Uterus (tissue), 4 donors: ENCODE measurements around the gene TUG1. TPM values are rescaled to one million over a fixed set of nuclear protein-coding genes. Genes with fewer than 3 reads are reported as not detected.

Source experiments
- DNase-seq, 2 donors: peaks; one replicate each; pipeline ENCODE4 v3.0.0-alpha.2; 2019 to 2020
- H3K27ac ChIP-seq, 2 donors: fragments of 200-600 bp; sonication (generic); 1 replicate in 1 of 2; 2 replicates in 1 of 2; pipeline ENCODE4 v1.5.1; 2016 to 2018
- H3K27me3 ChIP-seq, 2 donors: fragments of 200-600 bp; sonication (generic); one replicate each; pipeline ENCODE4 v1.5.1; 2018 to 2019; ENCODE audit warnings: control low read depth in 1 of 2
- H3K36me3 ChIP-seq, 2 donors: fragments of 200-600 bp; sonication (generic); one replicate each; pipeline ENCODE4 v1.5.1; 2019; ENCODE audit warnings: control low read depth in 1 of 2
- H3K4me1 ChIP-seq, 2 donors: fragments of 200-600 bp; sonication (generic); one replicate each; pipeline ENCODE4 v1.5.1; 2018 to 2019; ENCODE audit warnings: control low read depth in 1 of 2
- H3K4me3 ChIP-seq, 2 donors: fragments of 200-600 bp; sonication (generic); 1 replicate in 1 of 2; 2 replicates in 1 of 2; pipeline ENCODE4 v1.5.1; 2018 to 2019; ENCODE audit warnings: mild to moderate bottlenecking in 1 of 2
- H3K9me3 ChIP-seq, 2 donors: fragments of 200-600 bp; sonication (generic); one replicate each; pipeline ENCODE4 v1.5.1; 2019; ENCODE audit warnings: control low read depth in 1 of 2
- POLR2A ChIP-seq, 2 donors: fragments of 450-650 bp; IDR thresholded peaks; one replicate each; pipeline ENCODE4 v1.6.1; 2016; ENCODE audit warnings: antibody characterized with exemption in 2 of 2, mild to moderate bottlenecking in 1 of 2, moderate library complexity in 1 of 2
- intact Hi-C: fragments of 100-400 bp; cut with DNase I; formaldehyde crosslinking; loops from one replicate; pipeline ENCODE4 v1.15.1; 2023; ENCODE audit warnings: low total_unique reads
- total RNA-seq, 4 donors: library from RNA; depleted of rRNA in 3 of 4; stranded (reverse); fragments of >200 nt in 3 of 4; gene quantifications; one replicate each; pipeline versions ENCODE4 v1.1.0 to v1.2.4, GENCODE V29; 2014 to 2023
- TF ChIP-seq, protein P1 (sequence below), 4 experiments: fragments of 200-600 bp in 2 of 4; fragments of 450-650 bp in 2 of 4; sonication (generic) in 2 of 4; IDR thresholded peaks; one replicate each; pipeline ENCODE4 v1.5.1; 2016 to 2019; ENCODE audit warnings: antibody characterized with exemption in 4 of 4, mild to moderate bottlenecking in 2 of 4, moderate library complexity in 1 of 4
- donor health status: DM: yes; HTN: yes; CAD: no.

Gene TUG1
- total RNA-seq, 4 donors from 2014 or later: 61.2 to 130 (median 116) TPM

DNA sequence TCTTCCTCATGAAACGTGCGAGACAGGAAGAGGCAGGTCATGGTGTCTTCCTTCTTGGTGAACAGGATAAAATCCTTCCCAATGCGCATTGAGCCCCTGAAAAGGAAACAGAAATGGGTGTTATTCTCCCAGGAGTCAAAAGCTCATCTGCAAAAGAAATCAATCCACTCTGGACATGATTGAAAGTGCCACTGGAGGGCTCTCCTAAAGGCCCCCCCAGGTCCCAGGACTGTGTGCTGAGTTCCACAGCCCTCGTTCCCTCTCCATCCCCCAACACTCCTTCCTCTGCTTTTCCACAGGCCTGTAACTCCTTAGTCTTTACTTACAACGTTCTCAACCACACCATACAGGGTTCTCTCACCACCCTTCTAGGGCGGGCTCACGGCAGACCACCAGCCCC, 22.7 kb upstream of the TUG1 start:
- DNase-seq: no peak
- peak overlapping the region in 1 of 2 donors; percentile 80 for H3K27ac ChIP-seq
- H3K4me1 ChIP-seq: no peaks in the 10 kb centered on the region
- no peak overlapping the region for H3K4me3 ChIP-seq
- H3K36me3 ChIP-seq: no peaks in the 10 kb centered on the region
- no peaks in the 10 kb centered on the region for H3K27me3 ChIP-seq
- TF ChIP-seq, protein P1, sequence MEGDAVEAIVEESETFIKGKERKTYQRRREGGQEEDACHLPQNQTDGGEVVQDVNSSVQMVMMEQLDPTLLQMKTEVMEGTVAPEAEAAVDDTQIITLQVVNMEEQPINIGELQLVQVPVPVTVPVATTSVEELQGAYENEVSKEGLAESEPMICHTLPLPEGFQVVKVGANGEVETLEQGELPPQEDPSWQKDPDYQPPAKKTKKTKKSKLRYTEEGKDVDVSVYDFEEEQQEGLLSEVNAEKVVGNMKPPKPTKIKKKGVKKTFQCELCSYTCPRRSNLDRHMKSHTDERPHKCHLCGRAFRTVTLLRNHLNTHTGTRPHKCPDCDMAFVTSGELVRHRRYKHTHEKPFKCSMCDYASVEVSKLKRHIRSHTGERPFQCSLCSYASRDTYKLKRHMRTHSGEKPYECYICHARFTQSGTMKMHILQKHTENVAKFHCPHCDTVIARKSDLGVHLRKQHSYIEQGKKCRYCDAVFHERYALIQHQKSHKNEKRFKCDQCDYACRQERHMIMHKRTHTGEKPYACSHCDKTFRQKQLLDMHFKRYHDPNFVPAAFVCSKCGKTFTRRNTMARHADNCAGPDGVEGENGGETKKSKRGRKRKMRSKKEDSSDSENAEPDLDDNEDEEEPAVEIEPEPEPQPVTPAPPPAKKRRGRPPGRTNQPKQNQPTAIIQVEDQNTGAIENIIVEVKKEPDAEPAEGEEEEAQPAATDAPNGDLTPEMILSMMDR (IDR thresholded peaks at IDR 0.05): no peak
- TF ChIP-seq POLR2A (IDR thresholded peaks at IDR 0.05): no peak
- no peaks in the 10 kb centered on the region for H3K9me3 ChIP-seq
- intact Hi-C loops: loop anchor here (10.0 kb wide), 1 partner anchor 88 kb away; no protein-coding TSS in a partner anchor

DNA sequence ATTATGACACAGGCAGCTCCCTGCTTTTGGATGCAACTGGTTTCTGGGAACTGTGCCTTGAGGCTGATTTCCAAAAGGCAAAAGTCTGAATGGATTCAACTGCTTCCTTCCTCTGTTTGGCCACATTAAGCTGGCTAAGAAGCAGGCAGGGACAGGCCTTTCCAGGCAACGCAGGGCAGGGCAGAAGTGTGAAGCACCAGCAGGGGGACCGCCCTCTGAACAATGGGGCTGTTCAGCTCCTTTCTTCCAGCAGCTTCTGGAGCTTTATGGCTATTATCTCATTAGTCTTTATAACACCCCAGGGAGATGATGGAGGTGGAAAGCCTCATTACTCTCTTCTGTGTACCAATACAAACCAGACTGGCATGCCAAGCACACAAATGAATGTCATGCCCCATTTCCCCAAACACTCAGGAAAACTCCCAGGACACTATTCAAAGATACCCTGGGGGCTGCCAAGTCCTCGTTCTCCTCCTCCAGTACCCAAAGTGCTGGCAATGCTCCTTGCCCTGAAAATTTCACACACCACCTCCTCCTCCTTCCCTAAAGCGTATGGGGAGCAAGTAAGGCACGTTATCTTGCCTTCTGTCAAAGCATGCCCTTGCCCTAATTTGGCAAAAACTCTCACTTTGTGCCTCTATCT, 21.8 kb upstream of the TUG1 start:
- no peak for TF ChIP-seq POLR2A (IDR thresholded peaks at IDR 0.05)
- TF ChIP-seq, protein P1 (IDR thresholded peaks at IDR 0.05): peak in 1 of 4 experiments; percentile 25
- DNase-seq: peak in 1 of 2 donors; percentile 35

DNA sequence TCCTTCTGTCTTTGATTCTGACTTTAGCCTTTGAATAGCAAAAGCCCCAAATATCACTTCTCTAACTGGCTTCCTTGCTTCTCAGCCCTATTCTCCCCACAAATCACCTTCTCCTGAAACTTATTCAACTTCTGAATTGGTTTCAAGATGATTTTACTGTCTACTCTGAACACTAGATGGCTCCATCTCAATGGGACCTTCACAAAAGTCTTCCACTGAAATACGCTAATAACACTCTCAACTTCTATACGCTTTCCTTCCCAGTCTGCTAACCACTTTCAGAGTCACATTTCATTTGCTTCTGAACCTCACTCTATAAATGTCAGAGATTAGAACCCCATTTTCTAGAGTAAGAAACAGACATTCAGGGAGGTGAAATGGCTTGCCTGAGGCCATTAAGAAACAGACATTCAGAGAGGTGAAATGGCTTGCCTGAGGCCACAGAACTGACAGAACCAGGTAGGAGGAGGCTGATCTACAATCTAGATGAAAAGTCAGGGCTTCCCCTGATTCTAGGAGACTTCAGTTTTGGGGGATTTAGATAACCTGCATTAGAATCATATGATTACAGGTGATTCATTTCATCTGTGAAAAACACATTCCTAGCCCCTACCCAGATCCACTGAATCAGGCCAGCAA, 21.1 kb upstream of the TUG1 start:
- DNase-seq: no peak
- H3K36me3 ChIP-seq: no peaks in the 10 kb centered on the region
- H3K27ac ChIP-seq: peak overlapping the region; percentile 62 to 80
- no peak overlapping the region for H3K4me3 ChIP-seq
- H3K9me3 ChIP-seq: no peaks in the 10 kb centered on the region
- intact Hi-C loops: loop anchor here (2.0 to 10.0 kb wide), 2 partner anchors 87 to 137 kb away; no protein-coding TSS in a partner anchor
- H3K27me3 ChIP-seq: no peaks in the 10 kb centered on the region
- TF ChIP-seq POLR2A (IDR thresholded peaks at IDR 0.05): peak in 1 of 2 donors; percentile 34
- TF ChIP-seq, protein P1 (IDR thresholded peaks at IDR 0.05): peak; percentile 66 to 92 (median 78)
- H3K4me1 ChIP-seq: no peaks in the 10 kb centered on the region

More for the DNA sequence above, 21.8 kb upstream of the TUG1 start:
- Histone ChIP-seq H3K4me3 (no peak overlapping the region), H3K4me1 (no peaks in the 10 kb centered on the region), H3K9me3 (no peaks in the 10 kb centered on the region), H3K27me3 (no peaks in the 10 kb centered on the region), H3K27ac (peak overlapping the region; percentile 62 to 80), H3K36me3 (no peaks in the 10 kb centered on the region)
- intact Hi-C loops: loop anchor here (10.0 kb wide), 1 partner anchor 88 kb away; no protein-coding TSS in a partner anchor

DNA sequence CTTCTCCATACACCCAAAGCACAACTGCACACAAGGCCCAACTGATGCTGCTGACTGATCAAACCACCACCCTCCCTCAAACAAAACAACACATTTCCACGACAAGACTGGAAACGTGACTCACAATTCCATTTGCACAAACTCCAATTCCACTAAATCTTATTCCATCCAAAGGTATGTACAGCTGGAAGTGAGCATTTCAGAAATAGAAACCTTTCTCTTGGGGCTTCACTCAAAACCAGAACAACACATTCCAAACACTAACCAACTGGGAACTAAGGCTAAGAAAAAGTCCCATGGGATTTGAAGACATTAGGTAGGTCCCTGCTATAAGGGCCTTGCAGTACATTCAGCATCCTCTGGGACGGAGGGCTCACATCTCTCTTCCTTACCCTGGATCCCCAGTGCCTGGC, 20.1 kb upstream of the TUG1 start:
- TF ChIP-seq POLR2A (IDR thresholded peaks at IDR 0.05): no peak
- TF ChIP-seq, protein P1 (IDR thresholded peaks at IDR 0.05): no peak
- H3K36me3 ChIP-seq: no peaks in the 10 kb centered on the region

More for the DNA sequence above, 20.1 kb upstream of the TUG1 start:
- Histone ChIP-seq H3K4me1 (no peaks in the 10 kb centered on the region), H3K4me3 (no peak overlapping the region), H3K27me3 (no peaks in the 10 kb centered on the region), H3K9me3 (no peaks in the 10 kb centered on the region), H3K27ac (peak overlapping the region; percentile 62 to 80)
- intact Hi-C loops: loop anchor here (2.0 to 10.0 kb wide), 2 partner anchors 86 to 136 kb away; no protein-coding TSS in a partner anchor
- no peak for DNase-seq
